ENCODE results near the gene ZMAT2. TPM values are rescaled to one million over a fixed set of nuclear protein-coding genes. Genes with fewer than 3 reads are reported as not detected.
"Not testable (repeated sequence)": the region's sequence is repeated elsewhere in the genome, so short reads cannot be mapped to it uniquely, and the experiment has no call there.

Gene ZMAT2
- total and polyA plus RNA-seq, 11 donors = 25.0 to 72.9 (median 35.6) TPM

- intact Hi-C loops (cut with DNase I) = loop anchor here in 3 of 10 donors (10.0 kb wide), 2 partner anchors 353 to 473 kb away; partner anchors contain the start of gene SLC4A9 (in 2 of the 3)
- H3K36me3 ChIP-seq = no peaks in the 10 kb centered on the region
- H3K4me1 ChIP-seq = peaks cover 0 to 3% (median 0%) of the 10 kb centered on the region in 12 donors
- DNase-seq = no peak
- H3K27me3 ChIP-seq = peaks cover 0 to 7% (median 0%) of the 10 kb centered on the region in 9 donors
- 71 to 76% (median 74%) methylated on average over 7 of the region's 7 CpGs for WGBS, 4 donors
- no peak overlapping the region for H3K27ac ChIP-seq
- TF ChIP-seq CTCF (IDR thresholded peaks at IDR 0.05) = no peak
- TF ChIP-seq POLR2A (IDR thresholded peaks at IDR 0.05) = no peak
- H3K4me3 ChIP-seq = peak overlapping the region in 3 of 12 donors; percentile 17 to 43 (median 30)
- H3K9me3 ChIP-seq = no peaks in the 10 kb centered on the region
- ATAC-seq = no peak
These were observed 18.0 kb downstream of the ZMAT2 start for GRCh38 chr5:140718266-140718592.

- not testable (repeated sequence) for H3K4me1 ChIP-seq, H3K9me3 ChIP-seq, ATAC-seq, H3K27ac ChIP-seq, H3K27me3 ChIP-seq, H3K36me3 ChIP-seq, H3K4me3 ChIP-seq, DNase-seq
- intact Hi-C loops (cut with DNase I) = loop anchor here in 2 of 10 donors (5.0 kb wide), 2 partner anchors 333 to 348 kb away; no protein-coding TSS in a partner anchor
- 52 to 60% (median 55%) methylated on average over 6 of the region's 6 CpGs for WGBS, 4 donors
These were observed 20.5 kb downstream of the ZMAT2 start for GRCh38 chr5:140720738-140721137.

- H3K36me3 ChIP-seq, H3K4me1 ChIP-seq, H3K27me3 ChIP-seq, H3K4me3 ChIP-seq, H3K9me3 ChIP-seq, ATAC-seq, DNase-seq, H3K27ac ChIP-seq: not testable (repeated sequence)
- intact Hi-C loops (cut with DNase I) = loop anchor here in 2 of 10 donors (5.0 kb wide), 2 partner anchors 334 to 349 kb away; no protein-coding TSS in a partner anchor
- 76 to 84% (median 80%) methylated on average over 5 of the region's 5 CpGs for WGBS, 4 donors
These were observed 21.1 kb downstream of the ZMAT2 start for GRCh38 chr5:140721395-140721794.

GRCh38 chr5:140725799-140726471, 25.7 kb downstream of the ZMAT2 start:
- 6 to 17% (median 8%) methylated on average over 20 to 23 of the region's 23 CpGs for WGBS, 4 donors
- H3K4me3 ChIP-seq = peak overlapping the region in 6 of 12 donors; percentile 5 to 32 (median 16)

More at GRCh38 chr5:140725799-140726471, 25.7 kb downstream of the ZMAT2 start:
- H3K27me3 ChIP-seq = peaks cover 0 to 22% (median 0%) of the 10 kb centered on the region in 9 donors
- no peaks in the 10 kb centered on the region for H3K9me3 ChIP-seq
- no peaks in the 10 kb centered on the region for H3K36me3 ChIP-seq
- peaks cover 0 to 5% (median 0%) of the 10 kb centered on the region in 12 donors for H3K4me1 ChIP-seq
- H3K27ac ChIP-seq = no peak overlapping the region
- ATAC-seq (peak in 3 of 4 donors; percentile 81 to 89 (median 89)), DNase-seq (peak in 3 of 5 donors; percentile 17 to 57 (median 48))
- no peak for TF ChIP-seq POLR2A (IDR thresholded peaks at IDR 0.05)
- TF ChIP-seq CTCF (IDR thresholded peaks at IDR 0.05) = no peak
- intact Hi-C loops (cut with DNase I) = no loop called here

Data from heart left ventricle (tissue), 16 donors.